Fibroblast of mammary gland (primary cell): ENCODE results near the gene DBI.

Experiments used
- DNase-seq: peaks from one replicate; pipeline ENCODE4 v3.0.0-alpha.2; 2010; ENCODE audit warnings: low read depth
- H3K4me3 ChIP-seq: 2 replicates; pipeline ENCODE4 v1.5.1; 2011; ENCODE audit warnings: low read depth, mild to moderate bottlenecking, low read length, moderate library complexity; ENCODE audit not compliant: control insufficient read depth
- TF ChIP-seq, protein P1 (sequence below): conservative IDR thresholded peaks from 2 replicates; pipeline ENCODE4 v1.5.1; 2011; ENCODE audit warnings: low read depth, low read length, inconsistent platforms; ENCODE audit not compliant: control insufficient read depth, insufficient read depth

The DBI gene

DNA sequence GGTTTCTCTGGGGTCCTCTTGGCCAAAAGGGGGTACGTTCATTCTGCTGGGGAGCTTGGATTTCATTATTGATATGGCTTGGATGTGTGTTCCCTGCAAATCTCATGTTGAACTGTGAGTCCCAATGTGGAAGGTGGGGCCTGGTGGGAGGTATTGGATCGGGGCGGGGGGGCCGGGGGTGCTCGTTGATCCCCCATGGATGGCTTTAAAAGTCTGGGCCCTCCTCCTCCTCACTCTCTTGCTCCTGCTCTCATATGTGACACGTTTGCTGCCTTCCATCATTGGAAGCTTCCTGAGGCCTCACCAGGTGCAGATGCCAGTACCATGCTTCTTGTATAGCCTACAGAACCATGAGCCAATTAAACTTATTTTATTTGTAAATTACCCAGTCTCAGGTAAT lies 11.8 kb downstream of the DBI start:
- no peak for DNase-seq
- no peak overlapping the region for H3K4me3 ChIP-seq
- TF ChIP-seq, protein P1, sequence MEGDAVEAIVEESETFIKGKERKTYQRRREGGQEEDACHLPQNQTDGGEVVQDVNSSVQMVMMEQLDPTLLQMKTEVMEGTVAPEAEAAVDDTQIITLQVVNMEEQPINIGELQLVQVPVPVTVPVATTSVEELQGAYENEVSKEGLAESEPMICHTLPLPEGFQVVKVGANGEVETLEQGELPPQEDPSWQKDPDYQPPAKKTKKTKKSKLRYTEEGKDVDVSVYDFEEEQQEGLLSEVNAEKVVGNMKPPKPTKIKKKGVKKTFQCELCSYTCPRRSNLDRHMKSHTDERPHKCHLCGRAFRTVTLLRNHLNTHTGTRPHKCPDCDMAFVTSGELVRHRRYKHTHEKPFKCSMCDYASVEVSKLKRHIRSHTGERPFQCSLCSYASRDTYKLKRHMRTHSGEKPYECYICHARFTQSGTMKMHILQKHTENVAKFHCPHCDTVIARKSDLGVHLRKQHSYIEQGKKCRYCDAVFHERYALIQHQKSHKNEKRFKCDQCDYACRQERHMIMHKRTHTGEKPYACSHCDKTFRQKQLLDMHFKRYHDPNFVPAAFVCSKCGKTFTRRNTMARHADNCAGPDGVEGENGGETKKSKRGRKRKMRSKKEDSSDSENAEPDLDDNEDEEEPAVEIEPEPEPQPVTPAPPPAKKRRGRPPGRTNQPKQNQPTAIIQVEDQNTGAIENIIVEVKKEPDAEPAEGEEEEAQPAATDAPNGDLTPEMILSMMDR = no peak

DNA sequence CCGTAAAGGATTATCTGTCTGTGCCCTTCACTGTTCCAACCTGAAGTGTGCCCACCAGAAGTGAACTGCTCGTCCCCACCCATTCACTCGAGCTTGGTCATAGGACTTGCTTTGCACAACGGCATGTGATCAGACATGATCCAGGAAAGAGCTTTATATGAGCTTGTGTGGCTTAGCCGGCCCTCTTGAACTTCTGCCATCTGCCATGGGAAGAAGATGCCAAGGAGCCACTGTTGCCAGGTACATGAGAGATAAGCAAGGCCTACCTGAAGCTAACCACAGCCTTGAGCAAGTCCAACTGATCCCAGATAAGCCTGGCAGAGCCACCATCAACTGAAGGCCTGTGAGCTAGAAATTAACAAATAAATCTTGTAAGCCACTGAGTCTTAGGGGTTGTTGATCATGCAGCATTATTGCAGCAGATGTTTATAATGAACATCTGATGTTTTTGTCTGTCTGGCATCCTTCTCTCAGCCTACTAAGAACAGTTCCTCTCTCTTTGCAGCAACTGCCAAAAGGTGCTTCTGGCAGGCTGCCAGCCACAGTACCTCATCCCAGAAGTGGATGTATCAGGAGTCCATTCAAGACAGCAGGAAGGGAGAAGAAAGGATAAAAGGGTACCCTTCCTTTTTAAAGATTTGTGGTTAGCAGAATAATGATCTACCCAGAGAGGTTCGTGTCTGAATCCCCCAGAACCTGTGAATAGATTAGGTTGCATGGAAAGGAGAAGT lies 16.8 kb downstream of the DBI start:
- no peak overlapping the region for H3K4me3 ChIP-seq
- DNase-seq = peak; percentile 18
- TF ChIP-seq, protein P1 = no peak

DNA sequence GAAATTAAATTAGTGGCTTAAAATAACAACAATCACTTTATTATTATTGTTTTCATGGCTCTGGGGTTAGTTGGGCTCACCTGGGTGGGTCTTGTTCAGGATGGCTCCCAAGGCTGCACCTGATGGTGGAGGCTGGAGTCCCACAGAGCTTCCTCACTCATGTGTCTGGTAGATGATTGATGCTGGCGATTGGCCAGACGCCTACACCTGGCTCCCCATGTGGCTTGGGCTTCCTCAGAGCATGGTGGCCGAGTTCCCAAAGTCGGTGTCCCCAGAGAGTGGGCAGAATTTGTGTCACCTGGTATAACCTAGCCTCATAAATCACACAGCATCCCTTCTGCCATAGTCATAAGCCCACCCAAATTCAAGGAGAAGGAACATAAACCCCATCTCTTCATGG lies 18.2 kb downstream of the DBI start:
- no peak for DNase-seq
- H3K4me3 ChIP-seq = no peak overlapping the region
- TF ChIP-seq, protein P1 = no peak

DNA sequence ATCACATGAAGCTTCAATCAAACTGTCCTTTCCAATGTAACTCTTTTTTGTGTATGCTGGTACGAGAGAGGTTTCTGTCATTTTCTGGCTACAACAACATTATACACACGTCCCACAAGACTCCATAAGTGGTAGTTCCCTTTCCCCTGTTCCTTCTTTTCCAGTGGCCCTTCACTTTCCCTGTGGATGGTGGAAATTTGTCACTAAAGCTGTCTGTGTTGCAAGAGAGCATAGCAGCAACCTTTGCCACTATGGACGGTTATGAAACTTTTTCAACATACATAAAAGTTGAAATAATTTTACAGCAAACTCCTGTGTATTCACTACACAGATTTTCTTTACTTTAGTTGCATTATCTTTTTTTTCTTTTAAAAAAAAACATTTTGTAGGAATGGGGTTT lies 18.7 kb downstream of the DBI start:
- H3K4me3 ChIP-seq = no peak overlapping the region
- TF ChIP-seq, protein P1 = no peak
- DNase-seq = no peak

DNA sequence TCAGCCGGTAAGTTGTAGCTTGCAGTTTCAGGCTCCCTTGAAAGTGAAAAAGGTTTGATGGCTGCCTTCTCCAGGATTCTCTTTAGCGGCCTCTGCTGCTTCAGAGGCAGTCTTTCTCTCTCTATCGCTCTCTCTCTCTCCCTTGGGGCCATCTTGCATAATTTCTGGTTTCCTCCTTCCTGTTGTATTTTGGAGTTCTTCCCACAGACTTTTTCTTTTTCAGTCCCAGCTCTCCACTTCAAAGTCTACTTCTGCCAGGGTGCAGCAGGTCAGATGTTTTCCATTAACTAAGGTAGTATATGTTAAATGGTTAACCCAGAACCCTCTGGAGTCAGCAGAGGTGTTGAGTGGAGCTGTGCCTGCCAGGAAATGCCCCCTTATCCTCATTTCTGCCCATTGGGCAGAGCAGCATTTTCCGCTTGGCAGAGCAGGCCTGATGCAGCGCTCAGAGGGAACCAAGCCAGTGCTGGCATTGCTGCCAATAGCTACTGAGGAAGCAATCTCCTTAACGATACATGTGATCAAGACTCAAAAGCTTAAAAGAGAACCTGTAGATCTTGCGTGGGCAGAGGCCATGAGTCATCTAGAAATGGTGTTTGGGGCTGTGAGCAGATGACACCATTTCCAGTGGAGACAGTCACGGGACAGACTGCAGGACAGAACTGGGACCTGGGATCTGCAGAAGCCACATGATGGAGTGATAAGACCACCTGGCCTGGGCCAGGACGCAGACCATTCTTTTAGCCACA lies 20.8 kb downstream of the DBI start:
- DNase-seq = peak; percentile 91
- no peak overlapping the region for H3K4me3 ChIP-seq
- TF ChIP-seq, protein P1 = peak; percentile 60

DNA sequence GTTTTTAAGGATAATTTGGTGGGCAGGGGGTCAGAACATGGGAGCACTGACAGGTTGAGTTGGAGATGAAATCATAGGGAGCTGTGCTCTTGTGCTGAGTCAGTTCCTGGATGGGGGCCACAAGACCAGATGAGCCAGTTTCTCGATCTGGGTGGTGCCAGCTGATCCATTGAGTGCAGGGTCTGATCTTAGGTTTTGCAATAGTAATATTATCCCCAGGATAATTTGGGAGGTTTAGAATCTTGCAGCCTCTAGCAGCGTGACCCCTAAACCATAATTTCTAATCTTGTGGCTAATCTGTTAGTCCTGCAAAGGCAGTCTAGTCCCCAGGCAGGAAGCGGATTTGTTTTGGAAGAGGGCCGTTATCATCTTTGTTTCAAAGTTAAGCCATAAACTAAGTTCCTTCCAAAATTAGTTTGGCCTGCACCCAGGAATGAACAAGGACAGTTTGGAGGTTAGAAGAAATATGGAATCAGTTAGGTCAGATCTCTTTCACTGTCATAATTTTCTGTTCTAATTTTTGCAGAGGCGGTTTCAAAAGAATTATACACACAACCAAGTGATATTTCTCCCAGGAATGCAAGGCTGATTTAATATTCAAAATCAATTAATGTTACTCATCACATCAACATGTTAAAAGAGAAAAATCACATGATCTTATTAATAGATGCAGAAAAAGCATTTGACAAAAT lies 23.0 kb downstream of the DBI start:
- DNase-seq = peak; percentile 84
- no peak overlapping the region for H3K4me3 ChIP-seq
- TF ChIP-seq, protein P1 = no peak
